Activated naive CD4-positive, alpha-beta T cell treated with anti-CD3 and anti-CD28 coated beads, Interleukin-2, amount 50 U/mL, for 24 hours (primary cell): ENCODE results near the gene KLHL18.

ENCODE experiments used
- H3K27ac Mint-ChIP-seq: one replicate; pipeline ENCODE4 v1.8.0; 2021; ENCODE audit warnings: mild to moderate bottlenecking, mixed read lengths
- H3K27me3 Mint-ChIP-seq: one replicate; pipeline ENCODE4 v1.8.0; 2021; ENCODE audit warnings: mixed read lengths
- H3K36me3 Mint-ChIP-seq: one replicate; pipeline ENCODE4 v1.8.0; 2021; ENCODE audit warnings: mixed read lengths
- H3K4me1 Mint-ChIP-seq: one replicate; pipeline ENCODE4 v1.8.0; 2021; ENCODE audit warnings: mixed read lengths
- H3K4me3 Mint-ChIP-seq: one replicate; pipeline ENCODE4 v1.8.0; 2021; ENCODE audit warnings: mild to moderate bottlenecking, mixed read lengths
- H3K9me3 Mint-ChIP-seq: one replicate; pipeline ENCODE4 v1.8.0; 2021; ENCODE audit warnings: mixed read lengths

KLHL18 gene

GRCh38 chr3:47319956-47320355 is 37.2 kb downstream of the KLHL18 start:
- Mint-ChIP-seq H3K4me1 (peaks cover under 1% of the 10 kb centered on the region), H3K9me3 (no peaks in the 10 kb centered on the region), H3K27ac (no peak overlapping the region), H3K27me3 (no peaks in the 10 kb centered on the region), H3K36me3 (peaks cover 5% of the 10 kb centered on the region), H3K4me3 (no peak overlapping the region)

GRCh38 chr3:47323431-47324277 is 40.9 kb downstream of the KLHL18 start:
- H3K36me3 Mint-ChIP-seq, result peaks cover 5% of the 10 kb centered on the region
- no peaks in the 10 kb centered on the region for H3K9me3 Mint-ChIP-seq
- H3K27ac Mint-ChIP-seq, result no peak overlapping the region
- H3K4me3 Mint-ChIP-seq, result no peak overlapping the region
- H3K27me3 Mint-ChIP-seq, result no peaks in the 10 kb centered on the region
- no peaks in the 10 kb centered on the region for H3K4me1 Mint-ChIP-seq

- Mint-ChIP-seq H3K27ac (no peak overlapping the region), H3K4me3 (no peak overlapping the region), H3K36me3 (peaks cover 5% of the 10 kb centered on the region), H3K27me3 (no peaks in the 10 kb centered on the region), H3K4me1 (no peaks in the 10 kb centered on the region), H3K9me3 (no peaks in the 10 kb centered on the region)
Observed at GRCh38 chr3:47324278-47324865, 41.6 kb downstream of the KLHL18 start.

GRCh38 chr3:47333907-47334306 is 51.2 kb downstream of the KLHL18 start:
- Mint-ChIP-seq H3K27ac (no peak overlapping the region), H3K27me3 (no peaks in the 10 kb centered on the region), H3K4me3 (no peak overlapping the region), H3K9me3 (no peaks in the 10 kb centered on the region), H3K36me3 (peaks cover 18% of the 10 kb centered on the region), H3K4me1 (no peaks in the 10 kb centered on the region)

- H3K9me3 Mint-ChIP-seq, result no peaks in the 10 kb centered on the region
- H3K27ac Mint-ChIP-seq, result no peak overlapping the region
- H3K36me3 Mint-ChIP-seq, result peaks cover 18% of the 10 kb centered on the region
- H3K4me3 Mint-ChIP-seq, result no peak overlapping the region
- no peaks in the 10 kb centered on the region for H3K27me3 Mint-ChIP-seq
- no peaks in the 10 kb centered on the region for H3K4me1 Mint-ChIP-seq
Observed at GRCh38 chr3:47337656-47338055, 54.9 kb downstream of the KLHL18 start.

- no peaks in the 10 kb centered on the region for H3K4me1 Mint-ChIP-seq
- H3K36me3 Mint-ChIP-seq, result peaks cover 13% of the 10 kb centered on the region
- H3K9me3 Mint-ChIP-seq, result no peaks in the 10 kb centered on the region
- H3K27ac Mint-ChIP-seq, result no peak overlapping the region
- H3K27me3 Mint-ChIP-seq, result no peaks in the 10 kb centered on the region
- no peak overlapping the region for H3K4me3 Mint-ChIP-seq
Observed at GRCh38 chr3:47339951-47340350, 57.2 kb downstream of the KLHL18 start.

- H3K27me3 Mint-ChIP-seq, result no peaks in the 10 kb centered on the region
- H3K4me1 Mint-ChIP-seq, result peaks cover 5% of the 10 kb centered on the region
- no peaks in the 10 kb centered on the region for H3K9me3 Mint-ChIP-seq
- H3K36me3 Mint-ChIP-seq, result peaks cover 15% of the 10 kb centered on the region
- no peak overlapping the region for H3K27ac Mint-ChIP-seq
- H3K4me3 Mint-ChIP-seq, result no peak overlapping the region
Observed at GRCh38 chr3:47340866-47341265, 58.1 kb downstream of the KLHL18 start.

GRCh38 chr3:47342151-47342550 is 59.4 kb downstream of the KLHL18 start:
- Mint-ChIP-seq H3K27me3 (no peaks in the 10 kb centered on the region), H3K4me1 (peaks cover 6% of the 10 kb centered on the region), H3K27ac (peak overlapping the region; percentile 2), H3K9me3 (no peaks in the 10 kb centered on the region), H3K36me3 (peaks cover 10% of the 10 kb centered on the region), H3K4me3 (no peak overlapping the region)

GRCh38 chr3:47342812-47343211 is 60.1 kb downstream of the KLHL18 start:
- peaks cover 10% of the 10 kb centered on the region for H3K36me3 Mint-ChIP-seq
- H3K27me3 Mint-ChIP-seq, result no peaks in the 10 kb centered on the region
- H3K4me1 Mint-ChIP-seq, result peaks cover 6% of the 10 kb centered on the region
- no peak overlapping the region for H3K4me3 Mint-ChIP-seq
- no peak overlapping the region for H3K27ac Mint-ChIP-seq
- no peaks in the 10 kb centered on the region for H3K9me3 Mint-ChIP-seq

GRCh38 chr3:47343471-47343971 is 60.8 kb downstream of the KLHL18 start:
- Mint-ChIP-seq H3K4me3 (no peak overlapping the region), H3K27ac (no peak overlapping the region), H3K4me1 (peaks cover 6% of the 10 kb centered on the region), H3K9me3 (no peaks in the 10 kb centered on the region), H3K36me3 (peaks cover 6% of the 10 kb centered on the region), H3K27me3 (no peaks in the 10 kb centered on the region)

GRCh38 chr3:47344971-47345370 is 62.2 kb downstream of the KLHL18 start:
- Mint-ChIP-seq H3K27me3 (no peaks in the 10 kb centered on the region), H3K27ac (no peak overlapping the region)

GRCh38 chr3:47347217-47347801 is 64.6 kb downstream of the KLHL18 start:
- Mint-ChIP-seq H3K36me3 (peaks cover 4% of the 10 kb centered on the region), H3K27ac (no peak overlapping the region), H3K4me1 (peaks cover 6% of the 10 kb centered on the region), H3K4me3 (no peak overlapping the region), H3K9me3 (no peaks in the 10 kb centered on the region), H3K27me3 (no peaks in the 10 kb centered on the region)

More at GRCh38 chr3:47344971-47345370, 62.2 kb downstream of the KLHL18 start:
- H3K4me1 Mint-ChIP-seq, result peaks cover 6% of the 10 kb centered on the region
- peaks cover 6% of the 10 kb centered on the region for H3K36me3 Mint-ChIP-seq
- H3K4me3 Mint-ChIP-seq, result no peak overlapping the region
- H3K9me3 Mint-ChIP-seq, result no peaks in the 10 kb centered on the region

- no peaks in the 10 kb centered on the region for H3K27me3 Mint-ChIP-seq
- peaks cover 4% of the 10 kb centered on the region for H3K36me3 Mint-ChIP-seq
- no peaks in the 10 kb centered on the region for H3K9me3 Mint-ChIP-seq
- no peak overlapping the region for H3K4me3 Mint-ChIP-seq
- H3K4me1 Mint-ChIP-seq, result peaks cover 6% of the 10 kb centered on the region
- H3K27ac Mint-ChIP-seq, result no peak overlapping the region
Observed at GRCh38 chr3:47348411-47349154, 65.8 kb downstream of the KLHL18 start.

GRCh38 chr3:47355010-47355409 is 72.3 kb downstream of the KLHL18 start:
- peaks cover 5% of the 10 kb centered on the region for H3K36me3 Mint-ChIP-seq
- peaks cover 1% of the 10 kb centered on the region for H3K9me3 Mint-ChIP-seq
- no peaks in the 10 kb centered on the region for H3K27me3 Mint-ChIP-seq
- no peak overlapping the region for H3K27ac Mint-ChIP-seq
- no peak overlapping the region for H3K4me3 Mint-ChIP-seq
- peaks cover under 1% of the 10 kb centered on the region for H3K4me1 Mint-ChIP-seq

- peaks cover 6% of the 10 kb centered on the region for H3K4me1 Mint-ChIP-seq
- H3K27me3 Mint-ChIP-seq, result peaks cover 2% of the 10 kb centered on the region
- no peak overlapping the region for H3K4me3 Mint-ChIP-seq
- peaks cover 10% of the 10 kb centered on the region for H3K36me3 Mint-ChIP-seq
- H3K9me3 Mint-ChIP-seq, result peaks cover 6% of the 10 kb centered on the region
- no peak overlapping the region for H3K27ac Mint-ChIP-seq
Observed at GRCh38 chr3:47356201-47356600, 73.5 kb downstream of the KLHL18 start.
